SU-DHL-6 (cell line): ENCODE data around the gene GALNT15.

ENCODE experiments used
- EZH2phosphoT487 ChIP-seq: fragments of 200-600 bp; sonication (generic), shearing (Covaris generic); conservative IDR thresholded peaks from 2 replicates; pipeline ENCODE4 v1.6.1; 2018; ENCODE audit warnings: mild to moderate bottlenecking, antibody characterized with exemption, low read length, moderate library complexity, mixed read lengths
- TF ChIP-seq, protein P1 (sequence below): fragments of 200-600 bp; sonication (generic); IDR thresholded peaks from one replicate; pipeline ENCODE4 v1.5.1; 2017; ENCODE audit warnings: antibody characterized with exemption, mild to moderate bottlenecking, low read length, moderate library complexity; ENCODE audit not compliant: insufficient read depth, poor library complexity, severe bottlenecking

DNA sequence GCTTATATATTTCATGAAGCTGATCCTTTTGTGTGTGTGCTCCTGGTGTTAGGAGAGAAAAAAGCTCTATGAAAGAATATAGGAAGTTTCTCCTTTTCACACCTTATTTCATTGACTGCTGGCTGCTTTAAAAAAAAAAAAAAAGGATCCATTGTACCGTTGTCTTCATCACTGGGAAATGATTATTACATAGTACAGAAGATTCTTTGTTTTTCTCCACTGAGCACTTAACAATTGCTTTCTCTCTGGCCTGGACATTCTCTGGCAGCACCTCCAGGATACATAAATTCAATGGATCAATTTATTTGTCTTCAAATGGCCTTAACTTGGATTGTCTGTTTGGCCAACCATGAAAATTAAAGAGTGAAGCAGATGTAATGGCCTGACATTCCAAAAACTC, 53.1 kb downstream of the GALNT15 start:
- TF ChIP-seq, protein P1, sequence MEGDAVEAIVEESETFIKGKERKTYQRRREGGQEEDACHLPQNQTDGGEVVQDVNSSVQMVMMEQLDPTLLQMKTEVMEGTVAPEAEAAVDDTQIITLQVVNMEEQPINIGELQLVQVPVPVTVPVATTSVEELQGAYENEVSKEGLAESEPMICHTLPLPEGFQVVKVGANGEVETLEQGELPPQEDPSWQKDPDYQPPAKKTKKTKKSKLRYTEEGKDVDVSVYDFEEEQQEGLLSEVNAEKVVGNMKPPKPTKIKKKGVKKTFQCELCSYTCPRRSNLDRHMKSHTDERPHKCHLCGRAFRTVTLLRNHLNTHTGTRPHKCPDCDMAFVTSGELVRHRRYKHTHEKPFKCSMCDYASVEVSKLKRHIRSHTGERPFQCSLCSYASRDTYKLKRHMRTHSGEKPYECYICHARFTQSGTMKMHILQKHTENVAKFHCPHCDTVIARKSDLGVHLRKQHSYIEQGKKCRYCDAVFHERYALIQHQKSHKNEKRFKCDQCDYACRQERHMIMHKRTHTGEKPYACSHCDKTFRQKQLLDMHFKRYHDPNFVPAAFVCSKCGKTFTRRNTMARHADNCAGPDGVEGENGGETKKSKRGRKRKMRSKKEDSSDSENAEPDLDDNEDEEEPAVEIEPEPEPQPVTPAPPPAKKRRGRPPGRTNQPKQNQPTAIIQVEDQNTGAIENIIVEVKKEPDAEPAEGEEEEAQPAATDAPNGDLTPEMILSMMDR: no peak
- no peak for TF ChIP-seq EZH2phosphoT487
